Fibroblast of skin of abdomen (primary cell): ENCODE results near the gene SLC46A2.

Source experiments
- DNase-seq: peaks from one replicate; pipeline ENCODE4 v3.0.0-alpha.2; 2013

Gene SLC46A2

DNA sequence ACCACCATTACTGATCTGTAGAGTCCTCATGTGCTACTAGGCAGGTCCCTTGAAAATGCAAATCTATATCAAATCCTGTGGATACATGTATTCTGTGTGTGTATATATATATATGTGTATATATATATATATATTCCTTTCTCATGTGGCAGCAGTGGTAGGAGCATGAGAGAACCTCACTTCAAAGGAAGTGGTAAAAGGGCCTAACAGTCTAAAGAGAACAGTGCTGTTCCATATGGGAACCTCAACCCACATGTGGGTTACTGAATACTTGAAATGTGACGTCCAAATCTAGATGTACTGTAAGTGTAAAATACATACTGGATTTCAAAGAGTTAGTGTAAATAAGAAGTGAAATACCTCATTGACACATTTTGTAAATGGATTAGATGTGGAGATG is 5.4 kb downstream of the SLC46A2 start:
- no peak for DNase-seq

GRCh38 chr9:112884721-112885120 is 6.0 kb downstream of the SLC46A2 start:
- no peak for DNase-seq

GRCh38 chr9:112884101-112884500 is 6.6 kb downstream of the SLC46A2 start:
- peak; percentile 54 for DNase-seq

DNA sequence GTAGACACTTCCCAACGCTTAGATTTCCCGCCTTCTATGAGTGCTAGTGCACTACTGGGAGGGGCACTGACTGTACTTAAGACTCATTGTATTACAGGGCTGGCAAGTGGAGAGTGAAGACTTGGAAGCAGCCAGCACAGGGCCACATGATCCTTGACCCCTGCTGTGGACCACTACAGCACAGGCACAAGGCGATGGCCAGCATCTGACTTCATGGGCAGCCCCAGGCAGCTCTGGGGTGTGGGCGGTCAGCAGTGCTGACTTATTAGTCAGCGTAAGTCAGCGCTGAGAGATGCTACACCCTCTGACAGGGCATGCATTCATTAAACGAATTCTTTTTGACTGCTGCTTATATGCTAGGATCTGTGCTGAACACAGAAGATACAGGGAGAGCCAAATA is 9.3 kb downstream of the SLC46A2 start:
- DNase-seq, result peak; percentile 9

DNA sequence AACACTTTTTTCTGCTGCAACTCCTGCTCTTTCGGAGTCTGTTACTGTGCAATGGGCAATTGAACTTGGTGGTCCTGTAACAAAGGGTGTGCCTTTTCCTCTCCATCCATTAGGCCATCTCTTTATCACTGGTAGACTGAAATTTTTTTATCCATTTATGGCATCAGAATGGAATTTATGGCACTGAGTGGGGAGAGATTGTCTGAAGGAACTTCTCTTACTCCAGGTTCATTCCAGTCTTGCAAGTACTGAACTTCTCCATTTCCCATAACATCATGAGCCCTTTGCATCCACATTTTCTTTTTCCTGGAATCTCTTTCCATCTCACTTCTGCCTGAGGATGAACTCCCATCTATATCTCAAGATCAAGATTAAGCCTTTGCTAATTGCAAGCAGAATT is 10.0 kb downstream of the SLC46A2 start:
- DNase-seq, result no peak

GRCh38 chr9:112878752-112879151 is 11.9 kb downstream of the SLC46A2 start:
- DNase-seq, result no peak

DNA sequence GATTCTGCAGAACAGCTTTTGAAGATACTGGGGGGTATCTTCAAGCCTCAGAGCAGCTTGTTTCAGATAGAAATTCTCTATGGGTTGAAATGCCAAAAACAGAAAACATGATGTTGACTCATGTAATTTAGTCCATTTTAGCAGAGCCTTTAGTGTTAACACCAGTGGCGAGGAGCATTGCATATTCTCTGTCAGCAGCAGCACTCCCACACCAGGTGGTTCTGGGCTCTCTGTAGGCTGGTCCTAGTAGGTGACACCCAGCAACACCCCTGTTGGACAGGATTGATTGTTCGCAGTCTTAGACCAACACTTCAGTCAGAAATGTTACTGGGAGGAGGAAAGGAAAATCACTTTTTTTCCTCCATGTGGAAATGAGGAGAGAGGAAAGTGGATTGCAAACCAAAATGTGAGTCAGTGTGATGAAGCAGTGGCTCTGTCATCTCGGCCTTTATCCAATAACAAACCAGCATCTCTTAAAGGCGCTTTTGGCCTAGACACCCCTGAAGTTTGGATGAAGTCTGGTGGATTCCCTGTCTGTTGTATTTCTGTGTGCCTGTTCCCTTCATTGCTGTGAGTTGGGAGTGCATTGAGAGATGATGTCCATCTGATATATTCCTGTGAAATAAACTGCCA is 16.8 kb downstream of the SLC46A2 start:
- no peak for DNase-seq

- DNase-seq, result no peak
Observed at GRCh38 chr9:112872019-112872418, 18.7 kb downstream of the SLC46A2 start.

- DNase-seq, result no peak
Observed at GRCh38 chr9:112870556-112870955, 20.1 kb downstream of the SLC46A2 start.

GRCh38 chr9:112869917-112870316 is 20.8 kb downstream of the SLC46A2 start:
- DNase-seq, result no peak

DNA sequence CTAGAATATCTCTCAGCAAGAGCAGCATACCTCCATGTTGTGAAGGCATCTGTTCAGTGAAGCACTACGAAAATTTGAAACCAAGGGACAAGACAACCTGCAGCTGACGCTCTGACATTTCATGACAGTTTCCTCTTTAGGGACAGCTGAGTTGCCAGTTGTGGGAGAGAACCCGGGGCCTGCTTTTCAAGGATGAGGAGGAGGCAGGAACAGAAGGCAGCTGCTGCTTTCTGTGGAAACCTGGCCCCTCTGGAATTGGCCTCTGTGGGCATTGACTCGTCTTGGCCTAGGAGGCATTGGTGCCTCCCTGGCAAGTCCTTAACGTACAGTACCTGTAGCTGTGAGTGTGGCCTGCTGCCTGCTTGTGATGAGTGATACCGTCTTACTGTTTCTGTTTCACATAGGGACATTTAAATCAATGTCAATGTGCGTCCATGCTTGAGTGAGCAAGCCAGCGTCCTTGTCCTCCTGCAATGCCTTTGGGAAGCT is 21.6 kb downstream of the SLC46A2 start:
- no peak for DNase-seq

- no peak for DNase-seq
Observed at GRCh38 chr9:112868461-112868860, 22.2 kb downstream of the SLC46A2 start.

- DNase-seq, result peak; percentile 81
Observed at GRCh38 chr9:112867275-112867991, 23.2 kb downstream of the SLC46A2 start.

DNA sequence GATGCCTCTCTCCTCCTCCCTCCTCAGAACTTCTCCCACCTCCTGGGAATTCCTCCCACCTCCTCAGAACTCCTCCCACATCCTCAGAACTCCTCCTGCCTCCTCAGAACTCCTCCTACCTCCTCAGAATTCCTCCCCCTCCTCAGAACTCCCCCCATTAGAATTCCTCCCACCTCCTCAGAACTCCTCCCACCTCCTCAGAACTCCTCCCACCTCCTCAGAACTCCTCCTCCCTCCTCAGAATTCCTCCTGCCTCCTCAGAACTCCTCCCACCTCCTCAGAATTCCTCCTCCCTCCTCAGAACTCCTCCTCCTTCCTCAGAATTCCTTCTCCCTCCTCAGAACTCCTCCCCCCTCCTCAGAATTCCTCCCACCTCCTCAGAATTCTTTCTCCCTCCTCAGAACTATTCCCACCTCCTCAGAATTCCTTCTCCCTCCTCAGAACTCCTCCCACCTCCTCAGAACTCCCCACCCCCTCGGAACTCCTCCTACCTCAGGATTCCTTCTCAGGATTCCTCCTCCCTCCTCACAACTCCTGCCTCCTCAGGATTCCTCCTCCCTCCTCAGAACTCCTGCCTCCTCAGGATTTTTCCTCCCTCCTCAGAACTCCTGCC is 23.9 kb downstream of the SLC46A2 start:
- DNase-seq, result peak; percentile 73

- no peak for DNase-seq
Observed at GRCh38 chr9:112864982-112865381, 25.7 kb downstream of the SLC46A2 start.

DNA sequence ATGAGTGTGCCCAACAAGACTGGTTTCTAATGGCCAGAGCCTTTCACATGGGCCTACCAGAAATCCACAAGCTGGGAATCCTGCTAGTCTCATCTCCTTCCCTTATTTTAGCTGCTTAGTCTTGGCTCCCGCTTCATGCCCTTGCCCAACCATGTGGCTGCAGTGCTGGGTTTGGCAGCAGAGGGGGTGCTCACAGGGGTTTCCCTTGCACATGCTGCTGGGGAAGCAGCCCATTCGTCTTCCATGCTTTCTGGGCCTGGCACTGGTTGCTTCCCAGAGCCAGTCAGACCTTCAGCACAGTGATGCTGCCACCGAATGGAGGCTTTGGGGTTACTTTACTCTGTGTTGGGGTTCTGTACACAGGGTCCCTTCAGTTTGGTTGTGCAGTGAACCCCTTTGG is 26.3 kb downstream of the SLC46A2 start:
- DNase-seq, result no peak

DNA sequence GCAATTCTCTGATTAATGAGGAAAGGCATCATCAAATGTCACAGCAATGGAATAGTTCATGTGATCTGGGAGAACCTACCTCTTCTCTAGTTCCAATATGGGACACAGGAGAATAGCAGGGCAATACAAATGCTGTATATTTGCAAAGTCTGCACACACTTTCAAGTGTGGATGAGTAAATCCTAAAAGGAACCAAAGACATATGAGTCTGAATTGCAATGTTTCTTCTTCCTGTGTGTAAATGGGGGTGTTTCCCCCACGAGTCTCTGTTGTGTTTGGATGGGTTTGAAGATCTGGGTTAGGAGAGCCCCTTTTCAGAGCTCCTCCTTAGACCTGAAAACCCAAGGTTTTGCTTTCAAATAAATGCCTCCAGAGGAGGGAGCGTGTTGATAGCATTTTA is 26.9 kb downstream of the SLC46A2 start:
- no peak for DNase-seq

DNA sequence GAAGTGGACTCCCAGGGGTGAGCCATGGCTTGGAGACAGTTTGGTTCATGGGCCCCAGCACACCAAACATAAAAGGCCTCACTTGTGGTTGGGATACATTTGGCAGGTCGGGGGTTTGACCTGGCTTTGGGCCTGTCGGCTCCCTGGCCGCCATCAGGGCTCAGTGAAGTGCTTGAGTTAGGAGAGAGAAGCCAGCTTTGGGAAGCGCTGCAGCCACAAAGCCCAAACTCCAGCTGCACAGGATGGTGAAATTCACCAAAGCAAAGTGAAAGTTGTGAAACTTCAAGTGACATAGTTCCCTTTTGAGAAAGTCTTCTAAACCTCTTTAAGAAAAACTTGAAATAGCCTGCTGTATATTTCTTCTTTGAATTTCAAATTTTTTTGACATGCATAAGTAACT is 27.5 kb downstream of the SLC46A2 start:
- no peak for DNase-seq

DNA sequence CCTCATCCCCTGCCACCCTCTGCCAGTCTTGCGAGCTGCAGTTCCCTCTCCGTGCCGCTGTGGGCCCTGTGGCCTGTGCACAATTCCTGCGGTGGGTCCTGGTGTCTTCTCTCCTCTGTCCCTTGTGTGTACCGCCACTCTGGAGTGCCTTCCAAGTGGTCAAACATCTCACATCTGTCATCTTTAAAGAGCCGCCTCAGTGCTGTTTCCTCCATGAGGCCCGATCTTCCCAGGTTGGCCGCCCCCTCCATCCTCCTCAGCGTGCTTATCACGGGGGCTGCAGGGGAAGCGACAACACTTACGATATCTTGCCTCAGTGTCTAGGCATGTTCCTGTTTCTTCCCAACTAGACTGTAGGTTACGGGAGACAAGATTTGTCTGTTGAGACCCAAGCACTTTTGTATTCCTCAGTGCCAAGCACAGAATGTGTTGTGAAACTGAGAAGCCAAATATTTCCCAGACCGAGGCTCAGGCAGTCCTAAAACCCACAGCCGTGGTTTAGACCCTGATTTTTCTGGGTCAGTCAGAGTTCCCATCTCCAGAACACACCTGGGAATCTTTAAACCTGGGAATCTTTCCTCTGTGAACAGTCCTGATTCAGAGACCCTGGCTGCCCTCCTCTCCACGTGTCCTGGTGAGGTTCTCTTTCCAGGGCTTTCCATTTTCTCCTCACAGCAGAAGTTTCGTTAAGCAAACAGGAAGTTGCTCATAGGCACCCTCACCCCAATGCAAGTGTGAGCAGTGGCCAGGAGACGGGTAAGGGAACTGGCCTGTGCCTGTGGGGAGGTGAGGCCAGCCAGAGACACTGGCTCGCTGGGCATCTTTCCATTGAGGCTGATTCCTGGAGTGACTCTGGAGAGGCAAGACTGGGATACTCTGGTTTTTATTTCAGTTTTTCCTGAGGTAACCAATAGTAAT is 28.8 kb downstream of the SLC46A2 start:
- DNase-seq, result no peak

DNA sequence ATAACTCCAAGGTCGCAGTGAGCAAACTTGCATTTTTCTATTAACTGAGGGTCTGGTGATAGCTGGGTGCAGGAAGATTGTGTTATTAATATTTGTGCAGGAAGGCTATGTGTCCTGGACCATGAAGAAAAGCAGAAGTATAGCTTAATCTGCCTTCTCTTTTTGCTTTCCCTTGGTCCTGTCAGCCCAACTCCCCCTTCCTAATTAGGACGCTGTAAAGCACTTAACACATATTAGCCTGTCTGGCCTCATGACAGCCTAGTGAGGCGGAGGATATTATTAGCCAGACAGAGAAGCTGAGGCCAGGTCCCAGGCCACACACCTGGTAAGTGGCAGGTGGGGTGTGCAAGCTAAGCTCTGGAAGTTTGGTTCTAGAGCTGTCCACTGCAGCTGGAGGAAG is 29.5 kb downstream of the SLC46A2 start:
- DNase-seq, result no peak

DNA sequence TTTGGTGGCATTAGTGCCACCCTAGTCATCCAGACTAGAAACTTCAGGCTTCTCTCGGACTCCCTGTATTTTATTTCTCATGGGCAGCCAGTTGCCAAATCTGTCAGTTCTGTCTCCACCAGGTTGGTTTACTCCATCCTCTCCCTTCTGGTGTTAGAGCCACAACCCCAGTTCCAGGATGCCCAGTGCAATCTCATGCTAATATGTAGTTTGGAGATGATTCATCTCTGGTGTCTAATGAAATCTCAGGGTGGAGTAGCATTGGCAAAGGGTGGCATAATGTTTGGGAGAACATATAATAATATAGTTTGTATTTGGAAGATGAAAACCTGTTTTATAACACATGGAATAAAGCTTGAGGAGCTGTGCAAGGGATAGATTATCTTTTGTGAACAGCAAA is 30.2 kb downstream of the SLC46A2 start:
- DNase-seq, result no peak

DNA sequence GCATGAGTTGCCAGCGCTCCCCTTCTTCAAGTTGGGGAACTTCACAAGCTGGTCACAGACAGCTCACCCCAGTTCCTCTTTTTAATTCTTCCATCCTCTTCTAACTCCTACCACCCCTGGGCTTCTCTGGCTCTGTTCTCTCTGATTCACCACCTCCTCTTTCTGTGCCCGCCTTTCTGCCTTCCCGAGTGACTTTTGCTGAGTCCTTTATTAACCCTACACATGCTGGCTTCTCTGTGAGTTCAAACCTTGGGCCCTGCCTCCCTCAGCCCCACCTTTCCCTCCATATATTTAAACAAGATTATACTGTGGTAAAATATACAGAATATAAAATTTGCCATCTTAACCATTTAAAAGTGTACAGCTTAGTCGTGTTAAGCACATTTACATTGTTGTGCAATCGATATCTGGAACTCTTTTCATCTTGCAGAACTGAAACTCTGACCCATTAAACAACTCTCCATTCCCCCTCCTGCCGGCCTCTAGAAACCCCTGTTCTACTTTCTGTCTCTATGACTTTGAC is 32.0 kb downstream of the SLC46A2 start:
- no peak for DNase-seq

- DNase-seq, result no peak
Observed at GRCh38 chr9:112858005-112858404, 32.7 kb downstream of the SLC46A2 start.
